ENCODE results near the gene FOXI1.
"Not testable (repeated sequence)": the region's sequence is repeated elsewhere in the genome, so short reads cannot be mapped to it uniquely, and the experiment has no call there.

Gene FOXI1

DNA sequence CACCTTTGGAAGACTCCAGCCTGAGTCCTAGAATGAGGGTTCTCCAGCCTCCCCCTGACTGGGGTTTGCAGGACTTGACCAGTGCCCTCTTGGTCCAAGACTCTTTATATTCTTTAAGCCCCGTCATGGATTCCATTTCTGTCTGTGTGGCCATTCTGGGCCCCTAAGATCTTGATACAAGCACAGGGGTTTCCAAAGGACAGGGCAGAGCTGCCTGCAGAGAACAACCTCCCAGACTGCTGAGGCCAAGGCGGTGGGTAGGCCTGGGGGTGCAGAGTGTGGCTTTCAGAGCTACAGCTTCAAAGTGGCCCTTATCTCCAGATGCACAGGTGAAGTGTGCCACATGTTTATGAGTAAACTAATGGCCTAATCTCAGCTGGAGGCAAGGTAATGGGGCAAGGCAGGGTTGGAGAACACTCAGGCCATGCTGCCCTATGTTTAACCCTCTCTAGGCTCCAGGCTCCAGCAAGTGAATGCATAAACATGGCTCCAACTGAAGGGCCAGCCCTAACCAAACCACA, 32.1 kb downstream of the FOXI1 start:
- POLR2A ChIA-PET (ENCODE audit: low non-redundant PET), result no interaction called here
- no peak for TF ChIP-seq CTCF (conservative IDR thresholded peaks at IDR 0.05; ENCODE audit: low read depth)
- no peak overlapping the region for H3K27ac ChIP-seq
- DNase-seq (ENCODE audit: low spot score), result no peak
- CTCF ChIA-PET, result interaction anchor here (0.6 kb wide), 1 partner anchor 15 kb away, joined by 3 read pairs; no protein-coding TSS in a partner anchor

DNA sequence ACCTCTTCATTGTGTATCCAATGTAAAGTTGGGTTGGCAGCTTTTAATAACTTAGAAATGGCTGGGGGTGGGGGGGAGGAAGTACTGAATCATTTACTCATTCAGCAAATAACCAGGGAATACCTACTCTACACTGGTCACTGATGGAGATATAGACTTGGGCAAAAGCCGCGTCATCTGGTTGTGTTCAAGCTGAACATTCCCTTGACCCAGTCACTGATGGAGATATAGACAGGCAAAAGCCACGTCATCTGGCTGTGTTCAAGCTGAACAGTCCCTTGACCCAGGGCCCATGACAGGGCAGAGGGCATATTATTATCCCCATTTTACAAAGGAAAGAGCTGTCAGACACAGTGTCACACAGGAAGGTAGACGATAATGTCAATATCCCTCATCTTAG, 32.6 kb downstream of the FOXI1 start:
- no peak for DNase-seq (ENCODE audit: low spot score)
- CTCF ChIA-PET, result interaction anchor here (0.6 kb wide), 1 partner anchor 15 kb away, joined by 3 read pairs; no protein-coding TSS in a partner anchor

DNA sequence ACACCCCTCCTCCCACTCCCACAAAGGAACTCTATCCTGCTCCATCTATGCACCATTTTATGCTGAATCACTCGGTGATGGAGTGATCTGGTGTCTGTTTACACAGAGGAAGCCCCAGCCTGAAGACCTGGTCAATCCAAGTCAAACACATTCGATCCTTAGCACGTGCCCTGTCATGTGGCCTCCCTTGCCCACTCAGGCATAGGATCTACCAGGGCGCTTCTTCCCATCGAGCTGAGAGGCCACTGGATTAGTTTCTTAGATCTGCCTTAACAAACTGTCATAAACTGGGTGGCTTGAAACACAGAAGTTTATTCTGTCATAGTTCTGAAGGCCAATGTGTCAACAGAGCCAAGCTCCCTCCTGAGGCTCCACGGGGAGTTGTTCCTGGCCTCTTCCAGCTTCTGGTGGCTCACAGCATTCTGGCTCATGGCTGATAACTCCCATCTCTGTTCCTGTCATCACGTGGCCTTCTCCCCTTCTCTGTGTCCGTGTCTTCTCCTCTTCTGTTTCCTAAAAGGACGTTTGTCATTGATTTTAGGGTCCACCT, 34.2 kb downstream of the FOXI1 start:
- POLR2A ChIA-PET (ENCODE audit: low non-redundant PET), result no interaction called here
- CTCF ChIA-PET, result interaction anchor here (0.6 kb wide), 1 partner anchor 22 kb away, joined by 3 read pairs; no protein-coding TSS in a partner anchor
- TF ChIP-seq CTCF (conservative IDR thresholded peaks at IDR 0.05; ENCODE audit: low read depth), result no peak

More for the DNA sequence above, 32.6 kb downstream of the FOXI1 start:
- POLR2A ChIA-PET (ENCODE audit: low non-redundant PET), result no interaction called here
- no peak overlapping the region for H3K27ac ChIP-seq
- no peak for TF ChIP-seq CTCF (conservative IDR thresholded peaks at IDR 0.05; ENCODE audit: low read depth)

GRCh38 chr5:170141196-170141595, 35.5 kb downstream of the FOXI1 start:
- DNase-seq (ENCODE audit: low spot score); CTCF ChIA-PET; H3K27ac ChIP-seq; POLR2A ChIA-PET (ENCODE audit: low non-redundant PET): not testable (repeated sequence)

More for the DNA sequence above, 34.2 kb downstream of the FOXI1 start:
- no peak overlapping the region for H3K27ac ChIP-seq
- no peak for DNase-seq (ENCODE audit: low spot score)

GRCh38 chr5:170141636-170142035, 35.9 kb downstream of the FOXI1 start:
- DNase-seq (ENCODE audit: low spot score), result no peak
- ChIA-PET CTCF (no interaction called here), POLR2A (ENCODE audit: low non-redundant PET) (no interaction called here)
- no peak for TF ChIP-seq CTCF (conservative IDR thresholded peaks at IDR 0.05; ENCODE audit: low read depth)
- H3K27ac ChIP-seq, result no peak overlapping the region

GRCh38 chr5:170142196-170142595, 36.5 kb downstream of the FOXI1 start:
- DNase-seq (ENCODE audit: low spot score), result no peak
- POLR2A ChIA-PET (ENCODE audit: low non-redundant PET), result no interaction called here
- H3K27ac ChIP-seq, result no peak overlapping the region
- CTCF ChIA-PET, result interaction anchor here (0.6 kb wide), 1 partner anchor 296 kb away, joined by 3 read pairs; no protein-coding TSS in a partner anchor
- no peak for TF ChIP-seq CTCF (conservative IDR thresholded peaks at IDR 0.05; ENCODE audit: low read depth)

DNA sequence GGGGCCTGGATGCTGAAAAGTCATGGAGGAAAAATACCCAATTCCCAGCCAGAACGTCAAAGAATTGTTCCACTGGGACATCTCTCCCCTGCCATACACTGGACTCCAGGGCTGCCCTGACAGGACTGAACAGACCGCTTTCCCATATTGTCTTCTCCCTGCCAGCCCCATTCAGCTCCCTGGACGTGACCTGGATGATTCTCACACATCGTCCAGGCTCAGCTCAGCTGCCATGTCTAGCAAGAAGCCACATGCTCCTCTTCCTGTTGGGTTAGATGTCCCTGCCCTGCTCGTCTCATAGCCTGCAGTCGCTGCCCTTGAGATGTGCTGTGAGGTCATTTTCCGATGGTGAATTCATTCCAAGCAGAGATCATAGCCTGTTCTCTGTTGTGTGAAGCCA, 37.4 kb downstream of the FOXI1 start:
- TF ChIP-seq CTCF (conservative IDR thresholded peaks at IDR 0.05; ENCODE audit: low read depth), result no peak
- ChIA-PET CTCF (no interaction called here), POLR2A (ENCODE audit: low non-redundant PET) (no interaction called here)
- DNase-seq (ENCODE audit: low spot score), result no peak
- no peak overlapping the region for H3K27ac ChIP-seq

Data from RWPE1 (cell line).